T-helper 17 cell (primary cell): ENCODE measurements around the gene CDS2. TPM values are rescaled to one million over a fixed set of nuclear protein-coding genes. Genes with fewer than 3 reads are reported as not detected.

Experiments used
- ATAC-seq: fragments of 150-1000 bp; cut with Tn5 transposase; 2 replicates; pipeline ENCODE4 v1.10.0; 2021; ENCODE audit warnings: mild to moderate bottlenecking, moderate library complexity
- DNase-seq, 3 donors: peaks; one replicate each; pipeline versions ENCODE4 v3.0.0 to v3.0.0-alpha.2; 2020 to 2021
- H3K9me3 ChIP-seq: one replicate; pipeline ENCODE4 v1.7.0; 2013; ENCODE audit warnings: low read length, mild to moderate bottlenecking; ENCODE audit not compliant: control insufficient read depth, poor library complexity, severe bottlenecking
- H3K27ac Mint-ChIP-seq: one replicate; pipeline ENCODE4 v1.8.0; 2022; ENCODE audit warnings: mild to moderate bottlenecking, moderate library complexity, mixed read lengths
- H3K27me3 Mint-ChIP-seq: one replicate; pipeline ENCODE4 v1.8.0; 2022; ENCODE audit warnings: mixed read lengths
- H3K36me3 Mint-ChIP-seq: one replicate; pipeline ENCODE4 v1.8.0; 2022; ENCODE audit warnings: low read depth, mixed read lengths
- H3K4me1 Mint-ChIP-seq: one replicate; pipeline ENCODE4 v1.8.0; 2022; ENCODE audit warnings: mild to moderate bottlenecking, mixed read lengths
- H3K4me3 Mint-ChIP-seq: one replicate; pipeline ENCODE4 v1.8.0; 2022; ENCODE audit warnings: mild to moderate bottlenecking, moderate library complexity, mixed read lengths
- total RNA-seq, 4 donors: library from RNA in 2 of 4; stranded (reverse) in 2 of 4; gene quantifications; one replicate each; pipeline ENCODE4 v1.2.3 and lab custom pipeline; 2022 to 2026

Gene CDS2
- total RNA-seq, 2 donors from 2014 or later: 75.3 to 86.9 TPM

GRCh38 chr20:5149892-5150225 is 23.1 kb downstream of the CDS2 start:
- no peaks in the 10 kb centered on the region for H3K27me3 Mint-ChIP-seq
- ATAC-seq: no peak
- H3K36me3 Mint-ChIP-seq: peaks cover 2% of the 10 kb centered on the region
- H3K27ac Mint-ChIP-seq: no peak overlapping the region
- DNase-seq: no peak
- no peaks in the 10 kb centered on the region for H3K9me3 ChIP-seq
- peaks cover 58% of the 10 kb centered on the region for H3K4me1 Mint-ChIP-seq
- no peak overlapping the region for H3K4me3 Mint-ChIP-seq

GRCh38 chr20:5150226-5151076 is 23.6 kb downstream of the CDS2 start:
- no peak for ATAC-seq
- Mint-ChIP-seq H3K36me3 (peaks cover 2% of the 10 kb centered on the region), H3K4me3 (no peak overlapping the region), H3K27ac (peak overlapping the region; percentile 47), H3K4me1 (peaks cover 57% of the 10 kb centered on the region), H3K27me3 (no peaks in the 10 kb centered on the region)
- no peak for DNase-seq
- H3K9me3 ChIP-seq: no peaks in the 10 kb centered on the region

DNA sequence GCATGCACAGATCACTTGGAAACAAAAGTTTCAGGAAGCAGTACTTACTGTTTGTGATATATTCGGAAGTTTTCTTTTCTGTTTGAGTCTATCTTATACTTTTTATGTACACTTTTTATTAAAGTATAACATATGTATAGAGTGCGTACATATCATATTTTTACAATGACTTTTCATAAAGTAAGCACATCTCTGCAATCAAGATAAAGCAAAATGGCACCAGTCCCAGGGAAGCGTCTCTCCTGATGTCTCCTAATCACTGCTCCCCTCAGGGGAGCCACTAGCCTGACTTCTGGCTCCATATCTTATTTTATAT is 26.3 kb downstream of the CDS2 start:
- no peak for DNase-seq
- no peak for ATAC-seq
- H3K4me1 Mint-ChIP-seq: peaks cover 53% of the 10 kb centered on the region
- H3K36me3 Mint-ChIP-seq: no peaks in the 10 kb centered on the region
- H3K4me3 Mint-ChIP-seq: no peak overlapping the region
- no peaks in the 10 kb centered on the region for H3K9me3 ChIP-seq
- H3K27me3 Mint-ChIP-seq: no peaks in the 10 kb centered on the region
- H3K27ac Mint-ChIP-seq: peak overlapping the region; percentile 47

DNA sequence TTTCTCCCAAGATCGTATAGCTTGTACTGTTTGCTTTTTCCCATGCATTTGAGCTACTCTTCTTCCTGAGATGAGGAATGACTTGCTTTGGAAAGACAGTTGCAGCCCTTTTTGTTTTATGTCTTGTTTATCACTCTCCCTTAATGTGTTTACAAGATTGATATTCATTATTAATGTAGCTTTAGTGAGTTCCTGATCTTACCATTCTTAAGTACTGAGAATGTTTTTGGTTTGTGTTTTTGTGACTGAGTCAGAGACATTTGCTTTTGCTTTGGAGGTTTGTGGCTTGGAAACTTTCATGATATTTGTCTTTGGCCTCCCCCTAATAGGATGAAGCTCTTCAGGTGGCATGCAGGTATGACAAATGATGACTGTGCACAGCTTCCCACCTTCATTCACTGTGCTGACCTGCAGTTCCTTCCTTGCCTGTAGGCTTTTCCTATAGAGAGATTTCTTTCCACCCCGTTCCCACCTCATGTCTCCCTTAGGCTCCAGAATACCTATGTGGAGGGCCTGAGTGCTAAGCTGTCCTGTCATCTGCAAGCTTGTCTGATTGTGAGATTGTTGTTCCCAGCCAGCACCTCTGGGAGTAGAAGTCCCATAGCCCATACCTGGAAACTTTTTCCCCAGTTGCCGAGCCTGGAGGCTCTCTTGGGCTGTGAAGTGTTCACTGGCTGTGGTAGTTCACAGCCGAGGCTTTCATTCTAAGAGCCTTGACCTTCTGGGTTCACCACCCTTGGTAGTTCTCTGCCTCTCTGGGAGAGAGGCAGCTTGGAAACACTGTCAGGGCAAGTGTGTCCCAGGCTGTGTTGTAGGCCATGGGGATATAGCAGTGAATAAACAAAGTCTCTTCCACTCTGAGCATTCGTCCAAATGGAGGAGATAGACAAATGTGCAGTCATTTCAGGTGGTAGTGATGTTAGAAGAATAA is 27.1 kb downstream of the CDS2 start:
- ATAC-seq: no peak
- H3K27ac Mint-ChIP-seq: no peak overlapping the region

DNA sequence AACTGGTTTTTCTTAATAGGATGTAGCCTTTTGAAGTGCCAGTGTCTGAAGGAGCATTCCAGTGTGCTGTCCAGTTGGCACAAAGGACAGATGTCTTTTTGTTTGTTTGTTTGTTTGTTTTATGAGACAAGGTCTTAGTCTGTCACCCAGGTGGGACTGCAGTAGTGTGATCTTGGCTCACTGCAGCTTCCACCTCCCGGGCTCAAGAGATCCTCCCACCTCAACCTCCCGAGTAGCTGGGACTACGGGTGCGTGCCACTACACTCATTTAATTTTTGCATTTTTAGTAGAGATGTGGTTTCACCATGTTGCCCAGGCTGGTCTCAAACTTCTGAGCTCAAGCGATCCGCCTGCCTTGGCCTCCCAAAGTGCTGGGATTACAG is 27.7 kb downstream of the CDS2 start:
- Mint-ChIP-seq H3K4me1 (peaks cover 49% of the 10 kb centered on the region), H3K27ac (no peak overlapping the region), H3K36me3 (no peaks in the 10 kb centered on the region), H3K4me3 (no peak overlapping the region), H3K27me3 (no peaks in the 10 kb centered on the region)
- H3K9me3 ChIP-seq: no peaks in the 10 kb centered on the region
- DNase-seq: no peak
- ATAC-seq: no peak

More for the DNA sequence above, 27.1 kb downstream of the CDS2 start:
- no peaks in the 10 kb centered on the region for H3K9me3 ChIP-seq
- Mint-ChIP-seq H3K36me3 (no peaks in the 10 kb centered on the region), H3K4me1 (peaks cover 50% of the 10 kb centered on the region), H3K27me3 (no peaks in the 10 kb centered on the region), H3K4me3 (no peak overlapping the region)
- DNase-seq: no peak

- DNase-seq: no peak
- H3K4me1 Mint-ChIP-seq: peaks cover 43% of the 10 kb centered on the region
- H3K4me3 Mint-ChIP-seq: no peak overlapping the region
- no peaks in the 10 kb centered on the region for H3K36me3 Mint-ChIP-seq
- H3K9me3 ChIP-seq: no peaks in the 10 kb centered on the region
- no peak for ATAC-seq
- H3K27me3 Mint-ChIP-seq: no peaks in the 10 kb centered on the region
- H3K27ac Mint-ChIP-seq: no peak overlapping the region
Measured at GRCh38 chr20:5155404-5155803, 28.6 kb downstream of the CDS2 start.

GRCh38 chr20:5156675-5157448 is 30.1 kb downstream of the CDS2 start:
- ATAC-seq (no peak), DNase-seq (no peak)
- no peaks in the 10 kb centered on the region for H3K9me3 ChIP-seq
- Mint-ChIP-seq H3K4me3 (no peak overlapping the region), H3K36me3 (no peaks in the 10 kb centered on the region), H3K4me1 (peaks cover 49% of the 10 kb centered on the region), H3K27me3 (no peaks in the 10 kb centered on the region), H3K27ac (no peak overlapping the region)

GRCh38 chr20:5159928-5160327 is 33.1 kb downstream of the CDS2 start:
- Mint-ChIP-seq H3K36me3 (no peaks in the 10 kb centered on the region), H3K27me3 (no peaks in the 10 kb centered on the region), H3K27ac (no peak overlapping the region), H3K4me1 (peaks cover 45% of the 10 kb centered on the region), H3K4me3 (no peak overlapping the region)
- ATAC-seq: no peak
- H3K9me3 ChIP-seq: no peaks in the 10 kb centered on the region
- DNase-seq: no peak

GRCh38 chr20:5160882-5161281 is 34.1 kb downstream of the CDS2 start:
- no peak for ATAC-seq
- H3K36me3 Mint-ChIP-seq: no peaks in the 10 kb centered on the region
- no peak overlapping the region for H3K27ac Mint-ChIP-seq
- H3K9me3 ChIP-seq: no peaks in the 10 kb centered on the region
- H3K27me3 Mint-ChIP-seq: no peaks in the 10 kb centered on the region
- no peak for DNase-seq
- H3K4me1 Mint-ChIP-seq: peaks cover 46% of the 10 kb centered on the region
- H3K4me3 Mint-ChIP-seq: no peak overlapping the region

DNA sequence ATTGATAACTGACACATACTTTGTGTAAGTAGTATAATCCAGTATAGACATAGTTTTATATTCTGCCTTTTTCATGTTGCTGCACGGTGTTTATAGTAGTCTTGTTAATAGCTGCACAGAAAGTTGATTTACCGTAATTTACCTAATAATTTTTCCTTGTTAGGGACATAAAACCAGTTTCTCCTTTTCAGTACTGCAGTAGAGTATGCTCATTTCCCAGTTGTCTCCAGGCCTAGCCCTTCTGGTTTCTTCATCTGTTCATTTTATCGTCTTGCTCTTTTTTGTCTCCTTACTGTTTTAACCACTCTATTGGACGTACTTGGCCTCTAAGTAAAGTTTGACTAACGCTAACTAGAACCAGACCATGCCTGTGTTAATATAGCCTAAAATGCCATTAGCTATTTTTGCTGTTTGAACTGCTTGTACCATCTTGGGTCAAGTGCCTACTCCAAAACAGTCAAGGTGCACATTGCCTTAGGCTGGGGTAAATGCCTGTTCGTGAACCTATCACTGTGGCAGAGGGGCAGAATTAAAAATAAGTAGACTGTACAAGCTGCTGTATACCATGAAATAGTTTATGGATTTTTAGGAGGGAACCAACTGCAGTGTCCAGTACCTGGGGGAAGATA is 34.8 kb downstream of the CDS2 start:
- H3K27ac Mint-ChIP-seq: no peak overlapping the region
- ATAC-seq (no peak), DNase-seq (no peak)
- peaks cover 46% of the 10 kb centered on the region for H3K4me1 Mint-ChIP-seq
- no peaks in the 10 kb centered on the region for H3K9me3 ChIP-seq
- no peaks in the 10 kb centered on the region for H3K27me3 Mint-ChIP-seq
- H3K4me3 Mint-ChIP-seq: no peak overlapping the region
- H3K36me3 Mint-ChIP-seq: no peaks in the 10 kb centered on the region

DNA sequence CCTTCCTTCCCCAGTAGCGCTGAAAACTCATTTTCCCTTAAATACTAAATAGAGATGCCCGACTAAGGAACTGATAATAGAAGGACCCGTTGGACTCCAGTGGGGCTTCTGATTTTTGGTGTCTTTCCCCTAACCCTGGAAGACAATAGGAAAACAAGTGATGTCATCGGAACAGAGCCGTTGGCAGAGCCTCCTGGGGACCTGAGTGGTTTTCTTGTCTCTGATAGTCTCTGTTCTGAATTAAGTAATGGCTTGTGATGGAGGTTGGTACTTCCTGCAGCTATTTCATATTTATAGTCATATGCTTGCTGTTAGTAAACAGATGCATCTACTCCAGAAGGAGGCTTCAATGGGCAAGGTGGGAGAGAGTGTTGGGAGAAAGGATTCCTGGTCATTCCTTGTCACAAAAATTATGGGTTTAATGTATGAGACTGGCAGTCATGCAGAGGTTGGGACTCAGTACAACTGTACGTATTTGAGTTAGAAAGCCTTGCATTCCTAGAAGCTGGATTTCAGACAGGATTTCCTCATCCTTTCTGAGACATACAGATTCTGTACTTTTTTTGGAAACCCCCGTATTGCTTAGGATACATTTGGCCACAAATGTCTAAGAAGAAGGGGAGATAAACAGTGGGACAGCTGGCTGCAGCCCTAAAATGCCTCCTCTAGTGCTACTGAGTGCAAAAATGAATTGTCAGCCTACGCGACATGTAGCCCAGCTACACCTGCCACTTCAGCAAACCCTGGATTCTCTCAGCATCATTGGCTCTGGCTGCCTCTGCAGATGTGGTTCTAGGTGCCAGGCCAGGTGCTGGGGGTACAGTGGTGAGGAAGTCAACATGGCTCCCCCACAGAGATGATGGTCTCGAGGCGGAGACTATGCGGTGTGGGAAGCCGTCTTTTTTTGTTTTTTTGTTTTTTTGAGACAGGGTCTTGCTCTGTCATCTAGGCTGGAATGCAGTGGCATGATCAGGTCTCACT is 38.1 kb downstream of the CDS2 start:
- Mint-ChIP-seq H3K27me3 (no peaks in the 10 kb centered on the region), H3K27ac (peak overlapping the region; percentile 8), H3K36me3 (no peaks in the 10 kb centered on the region), H3K4me3 (no peak overlapping the region), H3K4me1 (peaks cover 66% of the 10 kb centered on the region)
- H3K9me3 ChIP-seq: no peaks in the 10 kb centered on the region
- DNase-seq (no peak), ATAC-seq (no peak)
